PC-9 (cell line): Measurements from ENCODE around the gene STK39. TPM values are rescaled to one million over a fixed set of nuclear protein-coding genes. Genes with fewer than 3 reads are reported as not detected.

Experiments
- BruUV-seq: library from RNA; stranded (reverse); fragments of 400-500 nt; replicated peaks from 2 replicates; lab custom pipeline; 2021; lab: Mats Ljungman, UMichigan
- CTCF ChIA-PET: fragments of 300-600 bp; sonication (Branson Sonifier 250); formaldehyde crosslinking; loops from one replicate; lab custom pipeline; 2022; ENCODE audit warnings: antibody characterized with exemption; lab: Charles Lee
- POLR2A ChIA-PET: fragments of 300-600 bp; sonication (Branson Sonifier 250); formaldehyde crosslinking; loops from one replicate; lab custom pipeline; 2022; ENCODE audit warnings: antibody characterized with exemption; ENCODE audit not compliant: unreplicated experiment; lab: Charles Lee
- DNase-seq, 2 experiments: peaks; one replicate each; pipeline versions ENCODE4 v3.0.0 to v3.0.0-alpha.2; 2015 to 2022; ENCODE audit warnings: mixed read lengths in 1 of 2
- H2AFZ ChIP-seq: fragments of 200-600 bp; sonication (generic); 2 replicates; pipeline ENCODE4 v1.8.1; 2017; ENCODE audit warnings: antibody characterized with exemption
- H3F3A ChIP-seq: fragments of 200-600 bp; sonication (generic); 2 replicates; pipeline ENCODE4 v1.8.1; 2017; ENCODE audit warnings: antibody characterized with exemption, mild to moderate bottlenecking, low read depth; ENCODE audit not compliant: insufficient read depth
- H3K27ac ChIP-seq: fragments of 200-600 bp; sonication (generic); 2 replicates; pipeline ENCODE4 v1.6.1; 2016; ENCODE audit warnings: mixed run types
- H3K27me3 ChIP-seq: fragments of 200-600 bp; sonication (generic); 2 replicates; pipeline ENCODE4 v1.6.1; 2016; ENCODE audit warnings: low read depth, mixed run types; ENCODE audit not compliant: insufficient read depth
- H3K36me3 ChIP-seq: fragments of 200-600 bp; sonication (generic); 2 replicates; pipeline ENCODE4 v1.6.1; 2016; ENCODE audit warnings: low read depth, mixed run types
- H3K4me1 ChIP-seq: fragments of 200-600 bp; sonication (generic); replicated peaks from 2 replicates; pipeline ENCODE4 v1.6.1; 2016; ENCODE audit warnings: mixed run types; ENCODE audit not compliant: insufficient read depth
- H3K4me2 ChIP-seq: fragments of 200-600 bp; sonication (generic); 2 replicates; pipeline ENCODE4 v1.6.1; 2017; ENCODE audit warnings: mixed run types
- H3K4me3 ChIP-seq: fragments of 200-600 bp; sonication (generic); 2 replicates; pipeline ENCODE4 v1.6.1; 2016; ENCODE audit warnings: mixed run types
- H3K79me2 ChIP-seq: fragments of 200-600 bp; sonication (generic); 2 replicates; pipeline ENCODE4 v1.6.1; 2017; ENCODE audit warnings: low read depth, mixed run types
- H3K9me2 ChIP-seq: fragments of 200-600 bp; sonication (generic); 2 replicates; pipeline ENCODE4 v1.8.1; 2017; ENCODE audit warnings: mild to moderate bottlenecking; ENCODE audit not compliant: insufficient read depth
- H3K9me3 ChIP-seq: fragments of 200-600 bp; sonication (generic); 2 replicates; pipeline ENCODE4 v1.8.1; 2016; ENCODE audit warnings: low read depth; ENCODE audit not compliant: insufficient read depth
- H4K20me1 ChIP-seq: fragments of 200-600 bp; sonication (generic); 2 replicates; pipeline ENCODE4 v1.8.1; 2017; ENCODE audit not compliant: insufficient read depth
- EZH2 ChIP-seq: fragments of 200-600 bp; sonication (generic); IDR thresholded peaks from 2 replicates; pipeline ENCODE4 v1.8.0; 2017; ENCODE audit warnings: antibody characterized with exemption, low read depth
- intact Hi-C: fragments of 100-400 bp; cut with micrococcal nuclease; formaldehyde crosslinking; loops from one replicate; pipeline ENCODE4 v1.10.0; 2022; ENCODE audit not compliant: unreplicated experiment
- total RNA-seq: library from RNA; stranded (reverse); gene quantifications from 2 replicates; pipeline ENCODE4 v1.2.3, GENCODE V29; 2021
- TF ChIP-seq, protein P1 (sequence below): fragments of 200-600 bp; sonication (generic); conservative IDR thresholded peaks from 2 replicates; pipeline ENCODE4 v1.6.1; 2017; ENCODE audit warnings: mixed run types, antibody characterized with exemption, mild to moderate bottlenecking, moderate library complexity

The STK39 gene
- total RNA-seq, 1 experiment from 2014 or later, result 14.5 TPM

DNA sequence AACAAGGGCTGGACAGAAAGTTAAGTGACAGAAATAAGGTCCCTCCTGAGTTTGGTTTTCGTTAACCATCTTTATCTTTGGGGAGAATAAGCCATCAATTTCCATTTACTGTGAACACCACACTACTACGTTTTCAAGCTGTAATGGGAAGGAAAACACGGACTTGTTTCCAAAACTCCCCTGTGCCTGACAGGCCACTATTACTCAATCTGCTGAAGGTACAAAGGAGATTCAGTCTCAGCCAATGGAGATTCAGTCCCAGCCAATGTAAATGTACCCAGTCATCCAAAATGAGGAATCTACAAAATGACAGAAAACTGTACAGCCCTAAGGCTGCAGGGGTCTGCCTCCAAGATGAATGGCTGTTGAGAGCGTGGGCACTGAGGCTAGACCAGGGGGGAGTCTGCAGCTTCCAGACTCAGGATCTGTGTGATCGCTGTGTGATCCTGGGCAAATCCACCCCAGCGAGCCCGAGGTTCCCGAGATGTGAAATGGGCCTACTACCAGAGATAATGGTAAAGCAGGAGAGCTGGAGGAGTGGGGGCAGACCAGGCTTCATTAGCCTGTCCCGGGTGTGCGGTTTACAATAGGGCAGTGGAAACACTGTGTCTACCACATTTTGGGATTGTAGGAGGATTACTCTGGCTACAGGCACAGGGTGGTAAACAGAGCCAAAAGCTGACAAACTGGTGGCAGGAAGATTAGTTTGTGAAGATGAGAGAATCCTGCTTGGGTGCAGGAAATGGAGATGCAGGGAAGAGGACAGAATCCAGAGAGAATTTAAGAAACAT is 284.8 kb downstream of the STK39 start:
- no peak overlapping the region for H3K4me3 ChIP-seq
- intact Hi-C loops, result no loop called here
- BruUV-seq, result no TSS peak

DNA sequence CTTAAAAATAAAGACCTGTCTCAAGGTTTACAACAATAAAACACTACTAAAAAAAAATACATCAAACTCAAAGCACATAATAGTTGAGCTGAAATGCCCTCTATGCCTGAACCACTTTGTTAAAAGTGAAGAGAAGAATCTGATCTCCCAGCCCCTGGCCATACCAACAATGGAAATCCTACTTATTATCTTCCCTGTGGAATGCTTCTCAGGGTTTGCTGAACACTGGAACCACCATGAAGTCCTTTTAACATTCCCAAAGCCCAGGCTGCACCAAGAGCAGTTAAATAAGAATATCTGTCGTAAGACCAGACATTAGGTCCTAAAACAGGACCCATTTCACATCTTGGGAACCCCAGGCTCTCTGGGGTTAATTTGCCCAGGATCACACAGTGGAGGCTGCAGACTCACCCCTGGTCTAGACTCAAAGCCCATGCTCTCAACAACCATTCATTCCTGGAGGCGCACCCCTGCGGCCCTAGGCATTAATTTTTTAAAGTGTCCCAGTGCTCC is 285.8 kb downstream of the STK39 start:
- Histone ChIP-seq H2AFZ (no peak overlapping the region), H3K4me1 (no peaks in the 10 kb centered on the region), H3K9me3 (no peaks in the 10 kb centered on the region), H3F3A (peaks cover 5% of the 10 kb centered on the region; the same call in 1 of the 2 replicates), H3K9me2 (no peaks in the 10 kb centered on the region), H3K4me3 (no peak overlapping the region), H3K27ac (no peak overlapping the region), H4K20me1 (no peaks in the 10 kb centered on the region), H3K79me2 (no peaks in the 10 kb centered on the region), H3K4me2 (no peak overlapping the region), H3K36me3 (peaks cover 7% of the 10 kb centered on the region; the same call in 1 of the 2 replicates), H3K27me3 (no peaks in the 10 kb centered on the region)
- DNase-seq, result no peak
- ChIA-PET CTCF (no interaction called here), POLR2A (no interaction called here)
- TF ChIP-seq, protein P1, sequence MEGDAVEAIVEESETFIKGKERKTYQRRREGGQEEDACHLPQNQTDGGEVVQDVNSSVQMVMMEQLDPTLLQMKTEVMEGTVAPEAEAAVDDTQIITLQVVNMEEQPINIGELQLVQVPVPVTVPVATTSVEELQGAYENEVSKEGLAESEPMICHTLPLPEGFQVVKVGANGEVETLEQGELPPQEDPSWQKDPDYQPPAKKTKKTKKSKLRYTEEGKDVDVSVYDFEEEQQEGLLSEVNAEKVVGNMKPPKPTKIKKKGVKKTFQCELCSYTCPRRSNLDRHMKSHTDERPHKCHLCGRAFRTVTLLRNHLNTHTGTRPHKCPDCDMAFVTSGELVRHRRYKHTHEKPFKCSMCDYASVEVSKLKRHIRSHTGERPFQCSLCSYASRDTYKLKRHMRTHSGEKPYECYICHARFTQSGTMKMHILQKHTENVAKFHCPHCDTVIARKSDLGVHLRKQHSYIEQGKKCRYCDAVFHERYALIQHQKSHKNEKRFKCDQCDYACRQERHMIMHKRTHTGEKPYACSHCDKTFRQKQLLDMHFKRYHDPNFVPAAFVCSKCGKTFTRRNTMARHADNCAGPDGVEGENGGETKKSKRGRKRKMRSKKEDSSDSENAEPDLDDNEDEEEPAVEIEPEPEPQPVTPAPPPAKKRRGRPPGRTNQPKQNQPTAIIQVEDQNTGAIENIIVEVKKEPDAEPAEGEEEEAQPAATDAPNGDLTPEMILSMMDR, result no peak
- TF ChIP-seq EZH2, result no peak
- no TSS peak for BruUV-seq
- intact Hi-C loops, result no loop called here

More for the DNA sequence above, 284.8 kb downstream of the STK39 start:
- H3K27ac ChIP-seq, result no peak overlapping the region
- no peak overlapping the region for H3K4me2 ChIP-seq
- H3K27me3 ChIP-seq, result no peaks in the 10 kb centered on the region
- no peaks in the 10 kb centered on the region for H3K9me2 ChIP-seq
- H4K20me1 ChIP-seq, result no peaks in the 10 kb centered on the region
- peaks cover 7% of the 10 kb centered on the region; the same call in 1 of the 2 replicates for H3K36me3 ChIP-seq
- TF ChIP-seq, protein P1, result no peak
- TF ChIP-seq EZH2, result no peak
- no peak overlapping the region for H2AFZ ChIP-seq
- ChIA-PET POLR2A (no interaction called here), CTCF (no interaction called here)
- H3K79me2 ChIP-seq, result no peaks in the 10 kb centered on the region
- no peak for DNase-seq
- no peaks in the 10 kb centered on the region for H3K4me1 ChIP-seq
- peaks cover 5% of the 10 kb centered on the region; the same call in 1 of the 2 replicates for H3F3A ChIP-seq
- H3K9me3 ChIP-seq, result no peaks in the 10 kb centered on the region

DNA sequence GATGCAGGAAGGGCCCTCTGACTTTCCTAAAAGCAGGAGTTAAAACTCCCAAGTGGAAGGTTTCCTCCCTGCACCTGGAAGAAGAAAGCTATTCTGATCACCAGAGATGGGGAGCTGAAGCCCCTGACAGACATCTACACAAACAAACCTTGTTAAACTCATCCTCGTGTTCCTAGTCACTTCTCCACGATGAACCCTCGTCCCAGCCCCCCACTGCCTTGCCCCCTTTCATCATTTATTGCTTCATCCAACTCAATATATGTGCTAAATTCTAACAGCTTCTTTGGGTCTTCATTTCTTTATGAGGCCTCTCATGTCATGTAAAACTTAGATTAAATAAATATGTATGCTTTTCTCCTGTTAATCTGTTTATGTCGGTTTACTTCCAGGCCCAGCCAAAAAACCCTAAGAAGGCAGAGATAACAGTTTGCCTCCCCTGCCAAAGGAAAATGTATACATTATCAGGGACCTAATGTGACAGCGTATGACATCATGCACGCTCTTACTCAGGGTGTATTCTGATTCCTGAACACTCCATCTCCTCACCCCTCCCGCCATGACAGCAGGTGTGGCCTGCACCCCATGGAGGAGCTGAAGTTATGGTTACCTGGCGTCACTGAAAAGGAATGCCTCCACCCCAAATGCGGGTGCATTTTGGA is 287.2 kb downstream of the STK39 start:
- Histone ChIP-seq H3K27ac (no peak overlapping the region), H3K79me2 (no peaks in the 10 kb centered on the region), H4K20me1 (no peaks in the 10 kb centered on the region), H3K9me2 (no peaks in the 10 kb centered on the region), H3K9me3 (no peaks in the 10 kb centered on the region), H3K4me1 (no peaks in the 10 kb centered on the region), H3F3A (peaks cover 5% of the 10 kb centered on the region; the same call in 1 of the 2 replicates), H3K27me3 (no peaks in the 10 kb centered on the region), H3K36me3 (peaks cover 5% of the 10 kb centered on the region; the same call in 1 of the 2 replicates), H2AFZ (no peak overlapping the region), H3K4me3 (no peak overlapping the region), H3K4me2 (no peak overlapping the region)
- POLR2A ChIA-PET, result no interaction called here
- TF ChIP-seq, protein P1, result no peak
- TF ChIP-seq EZH2, result no peak
- DNase-seq, result no peak
- intact Hi-C loops, result no loop called here
- BruUV-seq, result no TSS peak
- CTCF ChIA-PET, result no interaction called here
